PC-9 (cell line): ENCODE results near the gene ZNF35.

ENCODE experiments used
- CTCF ChIP-seq: fragments of 200-600 bp; sonication (generic); conservative IDR thresholded peaks from 2 replicates; pipeline ENCODE4 v1.6.1; 2017; ENCODE audit warnings: mixed run types, antibody characterized with exemption, mild to moderate bottlenecking, moderate library complexity
- EZH2 ChIP-seq: fragments of 200-600 bp; sonication (generic); IDR thresholded peaks from 2 replicates; pipeline ENCODE4 v1.8.0; 2017; ENCODE audit warnings: antibody characterized with exemption, low read depth

GRCh38 chr3:44680921-44681455 lies 32.5 kb downstream of the ZNF35 start:
- TF ChIP-seq CTCF (no peak), EZH2 (no peak)
